Epidermal melanocyte (primary cell): Measurements from ENCODE around the gene L1CAM.

Source experiments
- DNase-seq: peaks from one replicate; pipeline ENCODE4 v3.0.0; 2011; ENCODE audit warnings: low spot score; ENCODE audit not compliant: insufficient read length

Gene L1CAM

DNA sequence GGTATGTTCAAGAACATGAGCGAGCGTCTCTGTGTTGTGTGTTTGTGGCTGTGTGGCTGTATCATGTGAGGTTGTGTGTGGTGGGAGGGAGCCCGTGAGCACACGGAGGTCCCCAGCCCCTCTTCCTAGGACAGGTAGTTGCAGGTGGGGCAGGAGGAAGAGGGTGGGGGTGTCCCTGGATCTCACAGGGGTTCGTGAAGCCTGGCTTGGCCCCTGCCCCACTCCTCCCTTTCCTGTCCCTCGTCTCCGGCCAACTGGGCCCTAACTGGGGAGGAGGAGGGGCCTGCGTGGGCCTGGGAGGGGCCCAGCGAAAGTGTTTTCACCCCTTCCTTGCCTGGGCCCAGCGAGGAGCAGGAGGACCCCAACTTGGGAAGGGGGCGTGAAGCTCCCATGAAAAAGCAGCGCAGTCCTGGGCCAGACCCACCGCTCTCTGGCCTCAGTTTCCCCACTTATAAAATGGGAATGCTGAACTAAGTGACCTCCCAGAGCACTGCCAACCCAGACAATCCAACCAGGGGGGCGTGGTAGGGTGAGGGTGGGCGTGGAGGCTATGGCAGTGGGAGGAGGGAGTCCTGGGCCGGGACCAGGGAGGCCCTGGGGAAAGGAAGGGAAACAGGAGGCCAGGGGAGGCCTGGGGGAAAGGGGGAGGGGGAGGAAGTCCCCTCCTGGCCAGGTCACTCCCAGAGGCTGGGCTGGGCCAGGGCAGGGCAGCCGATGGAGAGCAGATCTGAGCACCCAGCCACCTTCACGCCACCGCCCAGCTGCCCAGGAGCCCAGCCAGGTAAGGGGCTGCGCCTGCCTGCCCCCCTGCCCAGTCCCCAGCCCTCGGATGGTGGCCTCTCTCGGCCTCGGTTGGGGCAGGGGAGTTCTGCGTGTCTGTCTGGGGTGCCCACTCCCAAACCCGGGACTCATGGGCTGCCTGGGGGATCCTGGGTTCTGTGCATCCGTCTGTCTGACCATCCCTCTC is 18.3 kb upstream of the L1CAM start, which contains the start of gene AVPR2:
TSS of gene AVPR2 (plus strand) at position 683 of the 967 bp plus-strand sequence. CDS start 473 bp downstream, outside the sequence.
- no peak for DNase-seq

DNA sequence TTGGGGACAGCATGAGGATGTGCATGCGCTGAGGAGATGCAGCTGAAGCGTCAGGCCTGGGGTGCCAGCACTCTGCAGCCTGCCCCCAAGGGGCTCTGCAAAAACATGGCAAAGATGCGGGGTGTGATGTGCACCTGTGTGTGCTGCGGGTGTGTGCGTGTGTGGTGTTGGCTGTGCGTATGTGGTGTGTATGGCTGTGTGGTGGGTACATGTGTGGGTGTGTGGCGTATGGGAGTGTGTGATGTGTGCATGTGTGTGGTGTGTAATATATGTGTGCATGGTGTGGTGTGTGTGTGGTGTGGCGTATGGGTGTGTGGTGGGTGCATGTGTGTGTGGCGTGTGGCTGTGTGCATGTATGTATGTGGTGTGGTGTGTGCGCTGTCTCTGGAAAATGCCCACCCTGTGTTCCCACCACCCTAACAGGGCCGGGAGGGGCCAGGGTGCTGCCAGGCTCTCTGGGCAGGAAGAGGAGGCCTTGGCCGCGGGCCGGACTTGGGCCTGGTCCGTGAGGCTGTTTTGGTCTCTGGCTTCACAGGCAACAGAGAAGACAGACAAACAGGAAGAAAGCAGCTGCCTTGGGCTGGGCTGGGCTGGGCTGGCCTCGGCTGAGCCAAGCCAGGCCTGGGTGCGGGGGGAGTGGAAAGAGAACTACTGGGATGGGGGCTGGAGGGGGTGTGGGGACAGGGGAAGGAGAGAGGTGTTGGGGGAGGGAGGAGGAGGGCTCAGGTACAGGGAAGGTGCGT is 17.4 kb upstream of the L1CAM start:
- no peak for DNase-seq

DNA sequence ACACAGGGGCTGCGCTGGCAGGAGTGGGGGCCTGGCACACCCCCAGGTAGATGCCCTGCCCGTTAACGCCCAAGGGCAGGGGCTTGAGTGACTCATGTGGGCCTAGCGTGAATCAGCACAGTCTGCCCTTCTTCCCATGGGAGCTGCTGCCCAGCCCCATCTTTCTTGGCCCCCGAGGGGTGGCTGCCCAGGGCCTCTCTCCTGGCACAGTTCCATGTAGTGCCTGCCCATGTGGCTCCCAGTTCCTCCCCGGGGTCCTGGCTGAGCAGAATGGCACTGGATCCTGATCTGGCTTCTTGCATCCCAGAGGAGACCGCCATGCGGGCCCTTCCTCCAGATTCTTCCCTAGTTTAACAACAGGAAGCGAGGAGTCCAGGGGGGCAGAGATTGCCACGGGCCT is 16.4 kb upstream of the L1CAM start:
- DNase-seq = no peak

DNA sequence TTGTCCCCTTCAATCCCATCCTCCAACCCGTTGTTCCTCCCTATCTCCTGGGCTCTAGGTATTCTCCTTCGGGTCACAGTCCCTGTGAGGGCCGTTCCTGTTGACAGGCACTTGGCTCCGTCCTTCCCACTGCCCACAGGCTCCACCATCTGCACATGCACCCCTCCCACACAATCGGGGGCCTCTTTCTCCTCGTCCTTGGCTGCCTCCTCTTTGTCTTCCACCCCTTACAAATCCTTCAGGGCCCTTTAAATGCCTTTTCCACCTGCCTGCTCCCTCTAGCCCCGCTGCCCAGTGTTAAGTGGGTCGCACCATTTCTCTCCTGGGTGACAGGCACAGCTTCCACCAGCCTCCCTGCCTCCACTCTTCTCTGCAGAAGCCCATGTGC is 15.8 kb upstream of the L1CAM start:
- no peak for DNase-seq

DNA sequence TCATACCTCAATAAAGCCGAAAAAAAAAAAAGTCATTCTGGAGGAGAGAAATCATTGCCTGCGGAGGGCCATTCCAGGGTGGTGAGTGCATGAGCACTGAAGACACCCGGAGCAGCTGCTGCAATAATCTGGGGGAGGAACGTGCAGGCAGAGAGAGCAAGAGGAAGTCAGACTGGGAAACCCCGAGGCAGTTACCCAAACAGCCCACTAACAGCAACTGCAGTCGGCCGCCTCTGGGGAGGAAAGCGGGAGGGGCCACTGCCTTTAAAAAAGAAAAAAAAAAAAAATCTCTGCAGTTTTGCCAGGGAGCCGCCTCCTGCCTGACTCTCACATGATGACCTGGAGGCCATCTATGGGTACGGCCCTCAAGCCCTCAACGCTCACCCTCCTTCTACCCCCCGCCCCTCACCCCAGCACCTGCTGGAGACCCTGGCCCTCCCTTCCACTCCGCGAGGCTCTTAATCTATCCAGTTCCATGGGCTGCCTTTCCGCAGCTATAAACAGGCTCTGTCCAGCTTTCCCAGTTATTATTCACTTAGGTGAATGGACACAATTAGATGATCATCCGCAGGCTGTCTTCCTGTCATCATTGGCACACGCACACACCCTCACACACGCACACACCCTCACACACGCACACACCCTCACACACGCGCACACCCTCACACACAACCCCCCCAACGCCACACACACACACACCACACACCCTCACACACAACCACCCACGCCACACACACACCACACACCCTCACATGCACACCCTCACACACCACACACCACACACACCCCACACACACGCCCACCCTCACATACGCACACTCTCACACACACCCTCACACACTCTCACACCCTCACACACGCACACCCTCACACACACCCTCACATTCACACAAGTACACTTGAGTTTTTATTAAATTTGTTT is 15.1 kb upstream of the L1CAM start:
- peak; percentile 91 for DNase-seq

DNA sequence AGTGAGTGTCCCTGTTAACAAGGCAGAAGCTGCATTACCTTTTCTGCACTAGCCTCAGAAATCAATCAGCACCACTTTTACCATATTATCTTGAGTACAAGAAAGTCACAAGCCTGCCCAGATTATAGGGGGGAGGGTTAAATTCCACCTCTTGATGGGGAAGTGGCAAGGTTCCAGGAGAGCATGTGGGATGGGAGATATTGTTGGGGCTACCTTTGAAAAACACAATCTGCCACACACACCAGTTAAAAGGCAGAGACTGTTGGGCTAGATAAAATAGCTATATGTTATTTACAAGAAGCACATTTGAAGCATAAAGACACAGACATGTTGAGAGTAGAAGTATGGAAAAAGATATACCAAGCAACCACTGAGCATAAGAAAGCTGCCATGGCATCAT is 11.9 kb upstream of the L1CAM start:
- no peak for DNase-seq

DNA sequence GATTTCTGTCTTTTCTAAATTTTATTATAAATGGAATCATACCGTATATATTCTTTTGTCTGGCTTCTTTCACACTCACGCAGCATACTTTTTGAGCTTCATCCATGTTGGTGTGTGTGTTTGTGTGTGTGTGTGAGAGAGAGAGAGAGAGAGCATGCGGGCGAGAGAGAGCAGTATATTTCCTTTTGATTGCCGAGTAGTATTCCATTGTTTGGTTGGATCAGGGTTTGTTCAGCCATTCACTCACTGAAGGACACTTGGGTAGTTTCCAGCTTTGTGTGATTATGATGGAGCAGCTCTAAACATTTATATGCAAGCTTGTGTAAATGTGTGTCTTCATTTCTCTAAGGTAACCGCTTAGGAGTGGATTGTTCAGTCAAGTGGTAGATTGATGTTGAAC is 3.1 kb upstream of the L1CAM start:
- no peak for DNase-seq

DNA sequence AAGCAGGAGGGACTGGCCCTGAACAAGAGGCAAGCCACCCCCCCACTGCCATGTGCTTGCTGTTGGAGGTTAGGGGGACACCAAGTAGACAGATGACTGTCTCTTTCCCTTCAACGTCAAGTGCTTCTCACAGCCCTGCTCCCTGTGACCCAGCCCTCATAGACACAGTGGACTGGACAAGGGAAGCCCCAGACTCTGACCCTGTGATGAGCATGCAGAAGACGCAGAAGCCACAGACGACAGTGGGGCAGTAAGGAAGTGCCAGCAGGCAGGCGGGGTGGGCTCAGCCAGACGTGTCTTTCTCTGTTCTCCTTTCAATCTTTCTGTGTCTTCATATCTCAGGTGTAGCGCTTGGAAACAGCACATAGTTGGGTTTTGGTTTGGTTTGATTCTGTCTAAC is 2.4 kb upstream of the L1CAM start:
- no peak for DNase-seq

DNA sequence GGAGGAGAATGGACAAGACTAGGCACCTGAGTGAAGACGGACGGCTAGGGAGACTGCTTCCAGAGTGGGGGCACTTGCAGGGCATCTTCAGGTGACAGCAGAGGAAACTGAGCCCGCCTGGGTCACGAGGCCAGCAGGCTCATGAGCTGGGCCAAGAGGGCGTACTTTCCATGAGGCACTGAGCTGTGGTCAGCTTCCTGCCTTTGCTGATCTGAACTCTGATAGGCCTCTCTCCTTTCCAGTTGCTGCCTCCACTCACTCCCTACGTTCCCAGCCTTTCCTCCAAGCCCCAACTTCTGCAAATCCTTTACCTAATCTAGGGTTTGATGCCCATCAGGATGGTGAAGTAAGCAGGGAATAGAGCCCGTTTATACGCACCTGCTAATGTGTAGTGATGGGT is 1.4 kb upstream of the L1CAM start:
- no peak for DNase-seq

DNA sequence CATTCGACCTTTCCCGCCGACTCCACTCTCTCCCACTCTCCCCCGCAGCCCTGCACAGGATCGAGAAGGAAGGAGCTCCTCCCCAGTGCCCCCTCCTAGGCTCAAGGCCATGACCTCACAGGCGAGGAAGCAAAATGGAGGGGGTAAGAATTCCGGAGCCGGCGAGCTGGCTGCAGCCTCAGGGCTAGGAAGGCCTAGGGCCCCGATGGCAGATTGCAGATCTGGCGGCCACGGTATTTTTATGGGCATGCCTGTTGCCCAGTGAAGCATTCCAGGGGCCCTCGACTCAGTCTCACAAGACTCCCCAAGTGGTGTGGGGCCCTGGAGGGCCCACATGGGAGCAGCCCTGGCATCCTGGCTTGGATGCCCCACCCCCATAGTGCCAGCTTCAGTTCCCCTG is 942 bp upstream of the L1CAM start:
- no peak for DNase-seq

DNA sequence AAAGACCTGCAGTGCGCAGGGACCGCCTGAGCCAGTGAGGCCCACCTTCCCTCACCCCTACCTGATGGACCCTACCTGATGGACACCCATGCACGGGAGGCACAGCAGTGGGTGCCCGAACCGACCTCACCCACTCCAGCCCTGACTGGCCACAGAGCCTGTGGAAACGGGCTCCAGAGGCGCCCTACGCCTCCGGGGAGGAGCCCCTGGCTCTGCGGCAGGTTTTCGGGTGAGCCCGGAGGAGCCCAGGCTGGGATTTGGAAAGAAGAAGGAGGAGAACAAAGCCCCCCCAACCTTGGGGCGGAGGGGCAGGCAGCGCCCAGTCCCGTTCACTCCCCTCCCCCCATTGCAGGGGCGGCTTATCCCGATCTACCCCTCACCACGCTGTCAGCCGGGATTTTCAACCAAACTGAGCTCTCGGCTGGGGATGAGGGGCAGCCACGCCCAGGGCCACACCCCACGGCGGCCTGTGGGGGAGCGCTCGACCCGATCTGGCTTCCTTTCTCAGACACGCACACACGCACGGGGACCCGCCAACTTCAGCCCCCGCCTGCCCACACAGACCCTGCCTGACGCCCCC is 675 bp downstream of the L1CAM start:
- no peak for DNase-seq

DNA sequence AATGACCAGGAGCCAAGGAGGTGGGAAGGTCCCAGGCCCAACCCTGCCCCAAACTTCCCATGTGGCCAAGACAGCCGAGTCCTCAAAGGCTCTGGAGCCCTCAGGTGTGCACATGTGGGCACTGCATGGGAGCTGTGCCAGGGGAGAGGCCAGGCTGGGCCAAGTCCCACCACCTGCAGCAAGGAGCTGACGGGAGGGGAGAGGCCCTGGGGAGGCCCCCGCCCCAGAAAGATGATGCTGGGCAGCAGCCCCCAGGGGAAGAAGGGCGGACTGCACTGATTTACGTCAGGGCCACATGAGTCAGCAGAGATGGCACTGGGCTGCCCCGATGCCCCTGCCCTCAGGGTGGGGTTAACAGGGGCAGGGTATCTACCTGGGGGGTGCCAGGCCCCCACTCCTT is 1.4 kb downstream of the L1CAM start:
- DNase-seq = no peak

DNA sequence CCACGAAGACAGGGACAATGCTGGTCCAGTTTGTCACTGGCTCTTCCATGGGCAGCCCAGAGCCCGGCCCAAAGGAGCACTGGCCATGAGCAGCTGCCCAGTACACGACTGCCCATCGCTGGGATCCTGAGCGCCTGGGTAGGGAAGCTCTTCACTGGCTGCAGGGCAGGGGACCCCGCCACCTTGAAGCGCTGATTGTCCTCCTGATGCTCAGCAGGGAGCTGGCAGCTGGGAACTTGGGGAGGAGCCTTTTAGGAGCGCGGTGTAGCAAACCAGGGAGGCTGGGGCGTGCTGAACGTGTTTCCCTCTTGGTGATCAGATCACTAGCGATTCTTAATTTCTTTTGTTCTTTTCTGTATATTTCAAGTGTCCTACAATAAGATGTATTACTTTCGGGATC is 1.8 kb downstream of the L1CAM start:
- no peak for DNase-seq

DNA sequence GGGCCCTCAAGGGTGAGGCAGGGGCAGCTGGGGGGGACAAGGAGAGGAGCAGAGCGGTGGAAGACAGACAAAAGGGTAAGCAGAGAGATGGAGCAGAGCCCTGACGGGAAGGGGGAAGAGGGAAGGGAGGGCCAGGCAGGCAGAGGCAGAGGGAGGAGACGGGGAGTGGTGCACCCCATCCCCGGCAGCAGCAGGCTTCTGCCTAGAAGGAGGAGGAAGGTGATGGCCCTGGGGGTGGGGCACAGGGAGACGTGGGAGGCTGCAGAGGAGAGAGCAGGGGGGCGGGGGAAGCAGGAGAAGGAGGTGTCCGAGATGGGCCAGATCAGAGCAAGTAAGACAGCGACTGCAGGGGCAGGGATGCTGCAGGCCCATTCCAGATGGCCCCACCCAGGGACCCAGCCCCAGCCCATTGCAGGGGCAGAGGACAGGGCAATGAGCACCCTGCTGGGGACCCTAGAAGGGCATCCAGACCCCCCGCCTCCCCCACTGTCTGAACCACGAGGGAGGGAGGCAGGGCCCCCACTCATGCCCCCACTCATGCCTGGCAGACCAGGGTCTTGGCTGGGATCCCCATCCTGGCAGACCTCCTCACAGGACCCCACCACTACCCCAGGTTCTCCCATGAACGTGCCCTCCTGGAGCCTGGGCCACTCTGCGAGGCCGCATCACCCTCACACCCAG is 2.7 kb downstream of the L1CAM start:
- no peak for DNase-seq

DNA sequence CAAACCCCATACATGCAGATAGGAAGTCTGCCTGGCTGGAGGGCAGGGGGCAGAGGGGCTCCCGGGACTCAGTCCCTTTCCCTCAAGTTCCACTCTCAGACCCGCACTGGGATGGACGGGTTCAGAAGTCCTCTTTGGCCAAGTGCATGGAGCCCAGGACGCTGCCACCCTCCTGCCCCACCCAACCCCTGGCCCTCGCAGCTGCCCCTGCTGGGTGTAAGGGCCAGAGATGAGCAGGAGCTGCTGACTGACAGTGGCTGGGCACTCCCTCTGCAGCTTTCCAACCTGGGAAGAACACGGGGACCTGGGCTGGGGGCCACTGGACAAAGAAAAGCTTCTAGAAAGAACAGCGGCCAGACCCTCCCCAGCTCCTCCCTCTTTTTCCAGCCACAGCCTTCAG is 3.4 kb downstream of the L1CAM start:
- DNase-seq = no peak

DNA sequence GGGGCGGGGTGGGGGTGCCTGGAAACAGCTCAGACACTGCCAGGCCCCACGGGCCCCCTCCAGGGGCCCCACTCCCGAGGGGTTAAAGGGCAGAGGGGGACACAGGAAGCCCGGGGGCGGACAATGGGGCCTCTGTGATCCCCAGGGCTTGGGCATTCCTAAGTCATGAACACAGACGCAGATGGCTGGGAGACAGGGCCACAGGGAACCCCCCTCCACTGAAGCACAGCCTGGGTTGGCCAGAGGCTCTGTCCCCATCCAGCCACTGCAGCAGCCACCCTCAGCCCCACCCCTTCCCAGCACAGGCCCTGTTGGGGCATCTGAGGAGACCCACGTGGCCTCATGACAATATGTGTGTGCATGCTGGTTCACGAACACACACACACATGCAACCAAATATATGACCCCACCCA is 3.9 kb downstream of the L1CAM start:
- DNase-seq = no peak

DNA sequence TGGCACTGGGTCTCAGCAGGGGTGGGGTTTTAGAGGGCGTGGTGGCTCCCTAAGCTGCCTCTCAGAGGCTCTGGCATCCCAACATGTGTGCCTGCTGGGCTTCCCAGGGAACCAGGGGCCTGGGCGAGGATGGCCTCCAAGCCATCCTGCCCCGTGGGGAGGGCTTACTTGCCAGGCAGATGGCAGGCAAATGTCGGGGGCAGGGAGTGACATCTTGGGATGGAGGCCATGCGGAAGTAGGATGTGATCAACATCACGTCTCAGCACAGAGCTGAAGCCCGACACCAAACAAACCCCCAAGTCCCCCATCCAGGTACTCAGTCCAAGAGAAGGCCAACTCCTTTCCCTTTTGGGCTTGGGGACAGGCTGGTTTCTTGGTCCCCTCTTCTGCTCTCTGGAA is 4.7 kb downstream of the L1CAM start:
- DNase-seq = no peak

DNA sequence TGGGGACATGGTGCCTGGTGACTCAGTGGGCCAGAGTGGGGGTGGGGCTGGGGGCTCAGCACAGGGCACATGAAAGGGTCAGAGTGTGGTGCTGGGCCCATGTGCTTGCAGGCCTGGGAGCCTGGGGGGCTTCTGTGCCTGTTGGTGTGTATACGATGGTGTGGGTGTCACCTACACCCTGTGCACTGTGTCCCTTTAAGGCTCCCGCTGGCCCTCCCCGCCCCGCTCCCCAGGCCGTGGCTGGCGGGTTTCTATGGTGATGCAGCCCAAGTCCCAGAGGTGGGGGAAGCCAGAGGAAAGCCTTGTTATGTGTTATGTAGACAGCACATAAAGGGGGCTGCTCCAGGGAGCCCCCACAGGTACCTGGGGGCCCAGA is 5.5 kb downstream of the L1CAM start:
- DNase-seq = no peak

DNA sequence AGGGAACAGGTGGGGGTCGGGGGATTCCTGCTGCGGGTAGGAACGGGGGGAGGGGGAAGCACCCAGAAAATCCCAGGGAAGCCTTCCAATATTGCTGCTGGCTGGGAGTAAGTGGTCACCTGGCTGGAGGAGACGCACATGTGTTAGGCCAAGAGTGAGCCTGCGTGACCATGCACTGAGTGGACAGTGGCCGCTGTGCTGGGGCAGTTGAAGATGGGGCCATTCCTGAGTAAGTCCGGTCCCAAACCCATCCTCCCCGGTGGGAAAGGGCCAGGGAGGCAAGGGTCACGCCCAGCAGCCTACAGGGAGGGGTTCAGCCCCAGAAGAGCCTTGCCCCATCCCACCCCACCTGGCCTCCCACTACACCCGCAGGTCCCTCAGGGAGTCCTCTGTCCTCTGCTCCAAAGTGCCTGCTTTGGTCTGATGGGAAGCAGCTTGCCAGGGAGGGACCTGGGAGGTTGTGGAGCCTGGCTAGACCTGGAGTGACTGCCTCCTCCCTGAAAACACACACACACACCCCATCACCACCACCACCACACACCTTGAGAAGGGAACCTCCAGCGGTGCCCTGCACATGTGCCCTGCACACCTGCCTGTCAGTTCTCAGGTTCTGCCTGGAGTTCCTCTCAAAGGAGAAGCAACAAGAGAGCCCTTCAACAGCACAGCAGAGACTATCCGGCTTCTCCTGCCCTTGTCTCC is 6.1 kb downstream of the L1CAM start:
- no peak for DNase-seq
